Measurements from ENCODE around the gene RC3H1. TPM values are rescaled to one million over a fixed set of nuclear protein-coding genes. Genes with fewer than 3 reads are reported as not detected.

The RC3H1 gene
- total and polyA plus RNA-seq, 2 donors from 2014 or later, result 2.5 to 40.5 TPM

DNA sequence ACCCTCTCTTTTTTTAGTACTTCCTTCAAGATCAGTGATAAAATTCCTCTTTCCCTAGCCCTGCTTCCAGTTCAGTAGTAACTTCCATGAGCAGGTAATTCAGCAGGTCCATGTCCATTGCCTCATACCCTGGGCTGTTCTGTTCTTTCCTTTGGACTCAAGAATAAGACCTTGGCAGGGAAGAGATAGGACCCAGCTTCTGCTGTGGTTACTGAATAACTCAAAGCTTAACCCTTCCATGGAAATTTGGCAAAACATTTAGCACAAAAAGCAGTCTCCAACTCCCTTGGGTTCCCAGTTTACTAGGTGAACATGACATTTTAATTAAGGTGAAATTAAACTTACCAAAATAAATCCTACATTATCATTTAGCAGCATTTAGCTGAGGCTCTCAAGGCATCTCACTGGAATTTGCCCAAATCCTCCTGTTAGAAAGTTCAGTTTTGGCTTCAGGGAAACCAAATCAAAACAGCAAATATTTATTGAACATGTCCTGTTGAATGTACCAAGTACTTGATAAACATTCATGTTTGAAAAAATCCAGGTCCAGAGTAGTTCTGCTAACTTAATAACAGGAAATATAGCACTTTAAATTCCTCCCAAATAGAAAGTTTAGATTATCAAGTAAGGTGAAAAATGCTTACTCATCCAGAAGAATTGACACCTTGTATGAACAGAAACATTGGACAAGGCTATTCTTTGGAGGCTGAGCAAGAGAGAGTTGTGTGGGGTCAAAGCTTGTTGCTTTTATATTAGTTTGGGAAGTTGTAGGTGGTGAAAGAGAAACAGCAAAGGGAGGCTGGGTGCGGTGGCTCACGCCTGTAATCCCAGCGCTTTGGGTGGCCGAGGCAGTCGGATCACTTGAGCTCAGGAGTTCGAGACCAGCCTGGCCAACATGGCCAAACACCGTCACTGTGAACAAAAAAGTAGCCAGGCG, 96.6 kb downstream of the RC3H1 start:
- DNase-seq (peak in 1 of 5 donors; percentile 14), FAIRE-seq (no peak)
- no peak overlapping the region for H3K4me3 ChIP-seq (ENCODE audit: low read length in 3 of 3)
- H3K27ac ChIP-seq (ENCODE audit: low read depth in 2 of 2, low read length in 2 of 2), result no peak overlapping the region
- intact Hi-C loops (cut with DNase I), result no loop called here
- no peaks in the 10 kb centered on the region for H3K9me3 ChIP-seq (ENCODE audit: control insufficient read depth in 2 of 3, insufficient read depth in 1 of 3, low read length in 3 of 3)
- peaks cover 0 to 9% (median 0%) of the 10 kb centered on the region in 3 donors for H3K4me1 ChIP-seq (ENCODE audit: control insufficient read depth in 2 of 3, insufficient read depth in 2 of 3, low read depth in 1 of 3, low read length in 3 of 3)
- TF ChIP-seq, protein P1, sequence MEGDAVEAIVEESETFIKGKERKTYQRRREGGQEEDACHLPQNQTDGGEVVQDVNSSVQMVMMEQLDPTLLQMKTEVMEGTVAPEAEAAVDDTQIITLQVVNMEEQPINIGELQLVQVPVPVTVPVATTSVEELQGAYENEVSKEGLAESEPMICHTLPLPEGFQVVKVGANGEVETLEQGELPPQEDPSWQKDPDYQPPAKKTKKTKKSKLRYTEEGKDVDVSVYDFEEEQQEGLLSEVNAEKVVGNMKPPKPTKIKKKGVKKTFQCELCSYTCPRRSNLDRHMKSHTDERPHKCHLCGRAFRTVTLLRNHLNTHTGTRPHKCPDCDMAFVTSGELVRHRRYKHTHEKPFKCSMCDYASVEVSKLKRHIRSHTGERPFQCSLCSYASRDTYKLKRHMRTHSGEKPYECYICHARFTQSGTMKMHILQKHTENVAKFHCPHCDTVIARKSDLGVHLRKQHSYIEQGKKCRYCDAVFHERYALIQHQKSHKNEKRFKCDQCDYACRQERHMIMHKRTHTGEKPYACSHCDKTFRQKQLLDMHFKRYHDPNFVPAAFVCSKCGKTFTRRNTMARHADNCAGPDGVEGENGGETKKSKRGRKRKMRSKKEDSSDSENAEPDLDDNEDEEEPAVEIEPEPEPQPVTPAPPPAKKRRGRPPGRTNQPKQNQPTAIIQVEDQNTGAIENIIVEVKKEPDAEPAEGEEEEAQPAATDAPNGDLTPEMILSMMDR (IDR thresholded peaks at IDR 0.05; ENCODE audit: borderline replicate concordance, extremely low read depth, insufficient read depth), result no peak
- no peak overlapping the region for H3K9ac ChIP-seq (ENCODE audit: low read length in 3 of 3)
- no peaks in the 10 kb centered on the region for H3K27me3 ChIP-seq (ENCODE audit: control insufficient read depth, insufficient read depth, low read length)
- no peaks in the 10 kb centered on the region for H3K36me3 ChIP-seq (ENCODE audit: control insufficient read depth in 2 of 3, insufficient read depth in 3 of 3, low read length in 3 of 3)

DNA sequence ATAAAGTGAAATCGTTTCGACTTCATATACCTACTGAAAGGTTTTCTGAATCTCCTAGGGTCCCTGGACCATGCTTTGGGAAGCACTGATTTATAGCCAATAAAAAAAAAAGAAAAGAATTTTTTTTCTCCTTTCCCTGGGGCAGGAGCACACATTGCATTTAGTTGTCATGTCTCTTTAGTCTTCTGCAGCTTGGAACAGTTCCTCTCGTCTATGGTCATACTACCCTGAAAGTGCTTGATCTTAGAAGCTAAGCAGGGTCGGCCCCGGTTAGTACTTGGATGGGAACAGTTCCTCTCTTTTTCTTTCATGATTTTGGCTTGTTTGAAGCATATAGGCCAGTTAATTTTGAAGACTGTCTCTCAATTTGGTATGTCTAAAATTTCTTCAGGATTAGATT, 101.3 kb downstream of the RC3H1 start:
- TF ChIP-seq, protein P1 (IDR thresholded peaks at IDR 0.05; ENCODE audit: borderline replicate concordance, extremely low read depth, insufficient read depth), result no peak
- FAIRE-seq (no peak), DNase-seq (no peak)
- peaks cover 0 to 5% (median 0%) of the 10 kb centered on the region in 3 donors for H3K4me1 ChIP-seq (ENCODE audit: control insufficient read depth in 2 of 3, insufficient read depth in 2 of 3, low read depth in 1 of 3, low read length in 3 of 3)
- no peak overlapping the region for H3K4me3 ChIP-seq (ENCODE audit: low read length in 3 of 3)
- H3K36me3 ChIP-seq (ENCODE audit: control insufficient read depth in 2 of 3, insufficient read depth in 3 of 3, low read length in 3 of 3), result no peaks in the 10 kb centered on the region
- H3K27me3 ChIP-seq (ENCODE audit: control insufficient read depth, insufficient read depth, low read length), result no peaks in the 10 kb centered on the region
- no peak overlapping the region for H3K27ac ChIP-seq (ENCODE audit: low read depth in 2 of 2, low read length in 2 of 2)
- H3K9ac ChIP-seq (ENCODE audit: low read length in 3 of 3), result no peak overlapping the region
- intact Hi-C loops (cut with DNase I), result no loop called here
- no peaks in the 10 kb centered on the region for H3K9me3 ChIP-seq (ENCODE audit: control insufficient read depth in 2 of 3, insufficient read depth in 1 of 3, low read length in 3 of 3)

DNA sequence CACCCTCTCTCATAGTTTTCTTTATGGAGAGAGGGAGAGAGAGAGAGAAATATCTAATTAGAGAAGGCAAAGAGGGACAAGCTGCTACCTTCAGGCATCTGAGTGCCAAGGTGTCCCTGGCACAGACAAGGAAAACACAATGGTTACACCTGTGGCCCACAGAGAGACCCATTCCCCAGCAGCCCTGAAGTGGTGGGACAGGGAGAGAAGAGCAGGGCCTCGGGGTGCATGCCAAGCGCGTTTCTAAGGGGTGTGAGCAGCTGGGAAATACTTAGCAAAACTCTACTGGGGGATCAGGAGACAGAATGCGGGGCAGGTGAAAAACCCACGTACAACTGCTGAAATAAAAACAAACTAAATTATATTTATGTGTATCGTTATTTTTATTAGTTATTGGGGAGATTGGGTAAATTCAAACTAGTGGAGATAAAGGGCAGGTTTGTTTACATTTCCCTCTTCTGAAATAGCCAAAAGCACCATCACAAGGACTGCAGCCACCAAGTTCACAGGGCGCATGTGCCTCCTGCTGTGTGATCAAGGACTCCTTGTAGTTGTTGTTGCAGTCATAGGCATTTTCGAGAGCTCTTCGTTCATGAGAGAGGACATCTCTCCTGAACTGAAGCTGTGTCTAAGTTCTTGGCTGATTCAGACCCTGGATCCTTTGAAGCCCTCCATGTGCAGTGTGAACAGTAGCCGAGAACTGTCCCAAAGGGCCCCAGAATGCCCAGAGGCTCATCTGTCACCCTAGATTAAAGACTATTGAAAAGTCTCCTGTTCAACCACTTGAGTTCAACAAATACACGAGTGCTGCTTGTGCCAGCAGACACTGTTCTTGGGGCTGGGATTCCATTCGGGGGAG, 104.3 kb downstream of the RC3H1 start:
- no peak overlapping the region for H3K4me3 ChIP-seq (ENCODE audit: low read length in 3 of 3)
- no peaks in the 10 kb centered on the region for H3K27me3 ChIP-seq (ENCODE audit: control insufficient read depth, insufficient read depth, low read length)
- FAIRE-seq, result no peak
- H3K9me3 ChIP-seq (ENCODE audit: control insufficient read depth in 2 of 3, insufficient read depth in 1 of 3, low read length in 3 of 3), result no peaks in the 10 kb centered on the region
- no peak for DNase-seq
- H3K9ac ChIP-seq (ENCODE audit: low read length in 3 of 3), result no peak overlapping the region
- no peaks in the 10 kb centered on the region for H3K36me3 ChIP-seq (ENCODE audit: control insufficient read depth in 2 of 3, insufficient read depth in 3 of 3, low read length in 3 of 3)
- H3K4me1 ChIP-seq (ENCODE audit: control insufficient read depth in 2 of 3, insufficient read depth in 2 of 3, low read depth in 1 of 3, low read length in 3 of 3), result no peaks in the 10 kb centered on the region
- intact Hi-C loops (cut with DNase I), result no loop called here
- H3K27ac ChIP-seq (ENCODE audit: low read depth in 2 of 2, low read length in 2 of 2), result no peak overlapping the region
- TF ChIP-seq, protein P1 (IDR thresholded peaks at IDR 0.05; ENCODE audit: borderline replicate concordance, extremely low read depth, insufficient read depth), result no peak

Data from kidney (tissue), 14 donors.